GM21723 (cell line): Measurements from ENCODE around the gene MYO7B.

ENCODE experiments used
- ATAC-seq: cut with Tn5 transposase; IDR thresholded peaks from one replicate; pipeline ENCODE4 v1.9.1; 2021; ENCODE audit warnings: mild to moderate bottlenecking, moderate library complexity; ENCODE audit not compliant: unreplicated experiment

The MYO7B gene

GRCh38 chr2:127606625-127607398 is 71.3 kb downstream of the MYO7B start:
- ATAC-seq = no peak

GRCh38 chr2:127607399-127607908 is 72.0 kb downstream of the MYO7B start:
- no peak for ATAC-seq

- no peak for ATAC-seq
Measured at GRCh38 chr2:127608061-127609030, 72.9 kb downstream of the MYO7B start.

- ATAC-seq = no peak
Measured at GRCh38 chr2:127609031-127609751, 73.7 kb downstream of the MYO7B start.

GRCh38 chr2:127609818-127610217 is 74.3 kb downstream of the MYO7B start:
- no peak for ATAC-seq

GRCh38 chr2:127610561-127610960 is 75.1 kb downstream of the MYO7B start:
- ATAC-seq = no peak

- ATAC-seq = no peak
Measured at GRCh38 chr2:127611076-127611925, 75.8 kb downstream of the MYO7B start.

- ATAC-seq = no peak
Measured at GRCh38 chr2:127612111-127612822, 76.8 kb downstream of the MYO7B start.

GRCh38 chr2:127614246-127614645 is 78.8 kb downstream of the MYO7B start:
- no peak for ATAC-seq

- no peak for ATAC-seq
Measured at GRCh38 chr2:127614731-127615130, 79.2 kb downstream of the MYO7B start.

GRCh38 chr2:127615511-127616166 is 80.2 kb downstream of the MYO7B start:
- ATAC-seq = no peak

- no peak for ATAC-seq
Measured at GRCh38 chr2:127618551-127619202, 83.2 kb downstream of the MYO7B start.

GRCh38 chr2:127619203-127619590 is 83.7 kb downstream of the MYO7B start:
- ATAC-seq = no peak

- no peak for ATAC-seq
Measured at GRCh38 chr2:127619877-127620705, 84.6 kb downstream of the MYO7B start.

- ATAC-seq = no peak
Measured at GRCh38 chr2:127620866-127621265, 85.4 kb downstream of the MYO7B start.

- no peak for ATAC-seq
Measured at GRCh38 chr2:127621981-127622431, 86.5 kb downstream of the MYO7B start.
